ENCODE results near the gene SLC66A2. TPM values are rescaled to one million over a fixed set of nuclear protein-coding genes. Genes with fewer than 3 reads are reported as not detected.

Gene SLC66A2
- total RNA-seq, 1 donor from 2014 or later, result 31.6 TPM

- Mint-ChIP-seq H3K27ac (no peak overlapping the region), H3K36me3 (ENCODE audit: insufficient read depth) (peaks cover 36% of the 10 kb centered on the region), H3K4me3 (ENCODE audit: low read depth) (no peak overlapping the region), H3K9me3 (ENCODE audit: low read depth) (peaks cover 7% of the 10 kb centered on the region), H3K4me1 (ENCODE audit: low read depth) (no peaks in the 10 kb centered on the region), H3K27me3 (no peaks in the 10 kb centered on the region)
- no peak for DNase-seq (ENCODE audit: low spot score, unreplicated experiment)
- no peak for TF ChIP-seq CTCF (IDR thresholded peaks at IDR 0.05; ENCODE audit: unreplicated experiment)
Observed at GRCh38 chr18:79906706-79907105, 44.7 kb downstream of the SLC66A2 start.

GRCh38 chr18:79905993-79906392, 45.5 kb downstream of the SLC66A2 start:
- no peaks in the 10 kb centered on the region for H3K27me3 Mint-ChIP-seq
- DNase-seq (ENCODE audit: low spot score, unreplicated experiment), result no peak
- peaks cover 9% of the 10 kb centered on the region for H3K9me3 Mint-ChIP-seq (ENCODE audit: low read depth)
- no peak for TF ChIP-seq CTCF (IDR thresholded peaks at IDR 0.05; ENCODE audit: unreplicated experiment)
- H3K4me3 Mint-ChIP-seq (ENCODE audit: low read depth), result no peak overlapping the region
- H3K4me1 Mint-ChIP-seq (ENCODE audit: low read depth), result no peaks in the 10 kb centered on the region
- no peak overlapping the region for H3K27ac Mint-ChIP-seq
- peaks cover 40% of the 10 kb centered on the region for H3K36me3 Mint-ChIP-seq (ENCODE audit: insufficient read depth)

DNA sequence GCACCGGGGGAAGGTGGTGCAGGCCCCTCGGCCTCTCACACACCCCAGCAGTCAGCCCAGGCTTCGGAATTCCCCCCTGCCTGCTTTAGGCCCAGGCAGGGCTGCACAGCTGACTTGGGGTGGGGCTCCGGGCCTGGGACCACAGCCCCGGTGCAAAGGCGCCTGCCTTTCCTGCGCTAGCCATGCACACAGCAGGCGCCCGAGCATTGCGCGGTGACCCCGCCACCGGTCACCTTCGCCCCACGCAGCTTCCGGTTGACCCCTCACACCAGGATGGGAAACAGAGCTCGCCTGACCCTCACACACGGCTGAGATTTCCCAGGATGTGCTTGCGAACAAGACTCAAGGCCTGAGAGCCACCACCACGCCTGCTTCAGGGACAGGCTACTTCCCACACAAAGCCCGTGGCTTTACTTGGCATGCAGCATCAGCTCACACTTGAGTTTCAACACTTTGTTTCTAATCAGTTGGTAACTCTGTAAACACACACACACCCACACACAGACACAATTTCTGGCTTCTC, 46.0 kb downstream of the SLC66A2 start:
- no peak overlapping the region for H3K4me3 Mint-ChIP-seq (ENCODE audit: low read depth)
- H3K36me3 Mint-ChIP-seq (ENCODE audit: insufficient read depth), result peaks cover 39% of the 10 kb centered on the region
- H3K27ac Mint-ChIP-seq, result no peak overlapping the region
- no peak for DNase-seq (ENCODE audit: low spot score, unreplicated experiment)
- peaks cover 9% of the 10 kb centered on the region for H3K9me3 Mint-ChIP-seq (ENCODE audit: low read depth)
- H3K27me3 Mint-ChIP-seq, result no peaks in the 10 kb centered on the region
- no peak for TF ChIP-seq CTCF (IDR thresholded peaks at IDR 0.05; ENCODE audit: unreplicated experiment)
- no peaks in the 10 kb centered on the region for H3K4me1 Mint-ChIP-seq (ENCODE audit: low read depth)

- Mint-ChIP-seq H3K27ac (no peak overlapping the region), H3K27me3 (no peaks in the 10 kb centered on the region), H3K36me3 (ENCODE audit: insufficient read depth) (peaks cover 43% of the 10 kb centered on the region), H3K9me3 (ENCODE audit: low read depth) (peaks cover 9% of the 10 kb centered on the region), H3K4me3 (ENCODE audit: low read depth) (no peak overlapping the region), H3K4me1 (ENCODE audit: low read depth) (no peaks in the 10 kb centered on the region)
- TF ChIP-seq CTCF (IDR thresholded peaks at IDR 0.05; ENCODE audit: unreplicated experiment), result no peak
- no peak for DNase-seq (ENCODE audit: low spot score, unreplicated experiment)
Observed at GRCh38 chr18:79904357-79905147, 46.9 kb downstream of the SLC66A2 start.

DNA sequence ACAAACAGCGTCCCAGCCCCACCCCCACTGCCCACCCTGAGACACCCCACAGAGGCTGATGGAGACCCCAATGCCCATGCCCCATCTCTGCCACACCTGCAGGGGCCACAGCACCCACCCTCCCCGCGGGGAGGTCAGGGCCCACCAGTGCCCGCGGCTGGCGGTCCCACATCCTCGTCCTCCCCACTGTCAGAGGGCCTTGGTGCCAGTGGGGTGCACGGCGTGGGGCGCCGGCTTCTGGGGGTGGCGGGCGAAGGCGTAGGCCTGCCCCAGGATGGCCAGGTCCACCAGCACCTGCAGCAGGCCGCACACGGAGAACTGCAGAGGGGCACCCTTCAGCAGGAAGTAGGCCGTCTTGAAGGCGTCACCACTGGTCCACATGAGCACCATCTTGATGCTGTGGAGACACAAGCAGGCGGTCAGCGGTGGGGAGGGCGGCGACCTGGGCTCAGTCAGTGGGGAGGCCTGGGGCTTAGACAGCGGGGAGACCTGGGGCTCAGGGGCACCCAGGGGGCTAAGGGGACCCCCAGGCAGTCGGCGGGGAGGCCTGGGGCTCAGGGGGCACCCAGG, 47.6 kb downstream of the SLC66A2 start:
- no peak for TF ChIP-seq CTCF (IDR thresholded peaks at IDR 0.05; ENCODE audit: unreplicated experiment)
- Mint-ChIP-seq H3K4me3 (ENCODE audit: low read depth) (no peak overlapping the region), H3K27me3 (no peaks in the 10 kb centered on the region), H3K9me3 (ENCODE audit: low read depth) (peaks cover 7% of the 10 kb centered on the region), H3K4me1 (ENCODE audit: low read depth) (no peaks in the 10 kb centered on the region), H3K36me3 (ENCODE audit: insufficient read depth) (peaks cover 39% of the 10 kb centered on the region), H3K27ac (no peak overlapping the region)
- no peak for DNase-seq (ENCODE audit: low spot score, unreplicated experiment)
